ENCODE results near the gene DCAF6. TPM values are rescaled to one million over a fixed set of nuclear protein-coding genes. Genes with fewer than 3 reads are reported as not detected.

The DCAF6 gene
- total RNA-seq, 1 experiment from 2014 or later: 41.9 TPM

DNA sequence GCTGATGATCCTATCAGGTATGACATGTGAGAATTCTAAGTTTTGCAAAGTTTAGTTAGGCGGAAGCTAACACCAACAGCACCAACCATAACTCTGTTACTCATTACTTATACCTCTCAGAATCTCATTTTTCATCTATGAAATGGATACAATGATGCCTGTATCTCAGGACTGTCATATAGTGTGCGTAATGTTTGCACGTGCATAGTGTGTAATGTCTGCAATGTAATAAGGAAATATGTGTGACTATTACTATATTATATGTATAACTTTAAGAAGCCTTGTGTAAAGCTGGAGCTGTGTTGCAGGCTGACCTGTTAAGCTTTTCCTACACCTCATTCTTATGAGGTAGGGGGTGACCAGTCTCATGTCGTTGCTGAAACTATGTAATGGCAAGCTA lies 35.6 kb upstream of the DCAF6 start:
- ChIA-PET CTCF (no interaction called here), POLR2A (no interaction called here)
- DNase-seq: no peak
- Histone ChIP-seq H3K4me1 (peaks cover 6% of the 10 kb centered on the region), H3K36me3 (ENCODE audit: control insufficient read depth, insufficient read depth, low read length) (no peaks in the 10 kb centered on the region; the same call in 1 of the 2 replicates), H3K27me3 (replicated peaks; ENCODE audit: control insufficient read depth, insufficient read depth, low read length) (no peaks in the 10 kb centered on the region), H3K4me3 (ENCODE audit: low read depth, low read length) (no peak overlapping the region), H3K9me3 (no peaks in the 10 kb centered on the region)
- Mint-ChIP-seq H3K9me3 (ENCODE audit: unreplicated experiment) (no peaks in the 10 kb centered on the region), H3K27me3 (ENCODE audit: insufficient read depth, unreplicated experiment) (no peaks in the 10 kb centered on the region), H3K27ac (ENCODE audit: unreplicated experiment) (no peak overlapping the region), H3K4me1 (ENCODE audit: low read depth, unreplicated experiment) (peaks cover 24% of the 10 kb centered on the region), H3K36me3 (ENCODE audit: insufficient read depth, unreplicated experiment) (peaks cover 6% of the 10 kb centered on the region), H3K4me3 (ENCODE audit: unreplicated experiment) (no peak overlapping the region)
- intact Hi-C loops (cut with micrococcal nuclease; ENCODE audit: unreplicated experiment): no loop called here
- TF ChIP-seq, protein P1, sequence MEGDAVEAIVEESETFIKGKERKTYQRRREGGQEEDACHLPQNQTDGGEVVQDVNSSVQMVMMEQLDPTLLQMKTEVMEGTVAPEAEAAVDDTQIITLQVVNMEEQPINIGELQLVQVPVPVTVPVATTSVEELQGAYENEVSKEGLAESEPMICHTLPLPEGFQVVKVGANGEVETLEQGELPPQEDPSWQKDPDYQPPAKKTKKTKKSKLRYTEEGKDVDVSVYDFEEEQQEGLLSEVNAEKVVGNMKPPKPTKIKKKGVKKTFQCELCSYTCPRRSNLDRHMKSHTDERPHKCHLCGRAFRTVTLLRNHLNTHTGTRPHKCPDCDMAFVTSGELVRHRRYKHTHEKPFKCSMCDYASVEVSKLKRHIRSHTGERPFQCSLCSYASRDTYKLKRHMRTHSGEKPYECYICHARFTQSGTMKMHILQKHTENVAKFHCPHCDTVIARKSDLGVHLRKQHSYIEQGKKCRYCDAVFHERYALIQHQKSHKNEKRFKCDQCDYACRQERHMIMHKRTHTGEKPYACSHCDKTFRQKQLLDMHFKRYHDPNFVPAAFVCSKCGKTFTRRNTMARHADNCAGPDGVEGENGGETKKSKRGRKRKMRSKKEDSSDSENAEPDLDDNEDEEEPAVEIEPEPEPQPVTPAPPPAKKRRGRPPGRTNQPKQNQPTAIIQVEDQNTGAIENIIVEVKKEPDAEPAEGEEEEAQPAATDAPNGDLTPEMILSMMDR (IDR thresholded peaks at IDR 0.05; ENCODE audit: insufficient read depth in 1 of 2, low read depth in 1 of 2, low read length in 1 of 2, severe bottlenecking in 1 of 2, unreplicated experiment in 1 of 2): no peak
- BruUV-seq (replicated peaks): no TSS peak

DNA sequence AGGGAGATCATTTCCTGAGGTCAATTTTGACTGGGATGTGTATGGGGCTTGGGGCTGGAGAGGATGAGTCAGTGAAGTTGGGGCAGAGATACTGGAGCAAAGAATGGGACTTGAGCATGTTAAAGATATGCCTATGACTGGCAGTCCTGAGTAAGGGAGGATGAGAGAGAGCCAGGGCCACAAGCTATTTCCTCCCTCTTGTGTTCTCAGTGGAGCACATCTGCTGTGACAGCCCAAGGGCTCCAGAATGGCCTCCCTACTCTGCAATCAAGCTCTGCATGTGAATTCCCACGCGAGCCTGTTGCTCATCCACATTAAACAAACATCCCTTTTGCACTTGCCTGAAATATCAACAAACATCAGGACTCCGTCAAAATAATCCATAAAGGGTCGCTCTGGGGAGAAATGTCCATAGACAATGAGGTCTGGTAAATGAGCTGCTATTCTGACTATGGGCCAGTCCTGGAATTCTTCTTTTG lies 31.8 kb upstream of the DCAF6 start:
- Mint-ChIP-seq H3K4me3 (ENCODE audit: unreplicated experiment) (no peak overlapping the region), H3K27ac (ENCODE audit: unreplicated experiment) (no peak overlapping the region), H3K27me3 (ENCODE audit: insufficient read depth, unreplicated experiment) (no peaks in the 10 kb centered on the region), H3K4me1 (ENCODE audit: low read depth, unreplicated experiment) (peaks cover 24% of the 10 kb centered on the region), H3K9me3 (ENCODE audit: unreplicated experiment) (peaks cover 8% of the 10 kb centered on the region), H3K36me3 (ENCODE audit: insufficient read depth, unreplicated experiment) (no peaks in the 10 kb centered on the region)
- no peaks in the 10 kb centered on the region; the same call in 1 of the 2 replicates for H3K36me3 ChIP-seq (ENCODE audit: control insufficient read depth, insufficient read depth, low read length)
- peaks cover 6% of the 10 kb centered on the region for H3K4me1 ChIP-seq
- H3K4me3 ChIP-seq (ENCODE audit: low read depth, low read length): no peak overlapping the region
- no peaks in the 10 kb centered on the region for H3K9me3 ChIP-seq
- POLR2A ChIA-PET: no interaction called here
- no TSS peak for BruUV-seq (replicated peaks)
- TF ChIP-seq, protein P1 (IDR thresholded peaks at IDR 0.05; ENCODE audit: insufficient read depth in 1 of 2, low read depth in 1 of 2, low read length in 1 of 2, severe bottlenecking in 1 of 2, unreplicated experiment in 1 of 2): no peak
- no peak for DNase-seq
- intact Hi-C loops (cut with micrococcal nuclease; ENCODE audit: unreplicated experiment): no loop called here
- no peaks in the 10 kb centered on the region for H3K27me3 ChIP-seq (replicated peaks; ENCODE audit: control insufficient read depth, insufficient read depth, low read length)
- CTCF ChIA-PET: no interaction called here

DNA sequence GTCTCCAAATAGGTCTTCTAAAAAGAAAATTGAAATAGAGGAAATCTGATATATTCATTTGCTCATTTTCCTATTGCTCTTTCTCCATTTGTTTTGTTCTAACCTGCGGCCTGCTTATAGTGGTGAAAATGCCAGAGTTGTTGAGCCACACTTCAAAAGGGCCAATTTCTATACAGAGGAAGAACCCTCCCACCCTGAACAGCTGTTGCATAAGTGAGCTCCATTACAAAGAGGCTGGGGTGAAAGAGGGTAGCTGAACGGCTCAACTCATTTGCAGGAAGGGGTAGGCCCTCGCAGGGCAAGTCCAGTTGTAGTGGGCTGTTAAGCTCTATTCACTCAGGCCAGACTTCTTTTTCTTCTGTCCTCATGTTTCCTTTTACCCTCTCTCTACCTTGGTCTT lies 31.3 kb upstream of the DCAF6 start:
- TF ChIP-seq, protein P1 (IDR thresholded peaks at IDR 0.05; ENCODE audit: insufficient read depth in 1 of 2, low read depth in 1 of 2, low read length in 1 of 2, severe bottlenecking in 1 of 2, unreplicated experiment in 1 of 2): no peak
- peaks cover 28% of the 10 kb centered on the region for H3K4me1 Mint-ChIP-seq (ENCODE audit: low read depth, unreplicated experiment)
- POLR2A ChIA-PET: no interaction called here
- Histone ChIP-seq H3K4me1 (peaks cover 6% of the 10 kb centered on the region), H3K36me3 (ENCODE audit: control insufficient read depth, insufficient read depth, low read length) (no peaks in the 10 kb centered on the region; the same call in 1 of the 2 replicates), H3K27me3 (replicated peaks; ENCODE audit: control insufficient read depth, insufficient read depth, low read length) (no peaks in the 10 kb centered on the region), H3K9me3 (0 out of 2 replicates have a peak, but pooled peaks cover 3% of the 10 kb centered on the region), H3K4me3 (ENCODE audit: low read depth, low read length) (no peak overlapping the region)
- H3K27me3 Mint-ChIP-seq (ENCODE audit: insufficient read depth, unreplicated experiment): no peaks in the 10 kb centered on the region
- H3K27ac Mint-ChIP-seq (ENCODE audit: unreplicated experiment): no peak overlapping the region
- no TSS peak for BruUV-seq (replicated peaks)
- no peaks in the 10 kb centered on the region for H3K36me3 Mint-ChIP-seq (ENCODE audit: insufficient read depth, unreplicated experiment)
- no peak overlapping the region for H3K4me3 Mint-ChIP-seq (ENCODE audit: unreplicated experiment)
- no peak for DNase-seq
- H3K9me3 Mint-ChIP-seq (ENCODE audit: unreplicated experiment): peaks cover 13% of the 10 kb centered on the region
- CTCF ChIA-PET: no interaction called here
- intact Hi-C loops (cut with micrococcal nuclease; ENCODE audit: unreplicated experiment): no loop called here
